OCI-M2 (cell line): Measurements from ENCODE around the gene MALT1.

Experiments used
- DNase-seq: peaks from one replicate; lab custom pipeline; 2025; ENCODE audit not compliant: unreplicated experiment; lab: John Stamatoyannopoulos, UW

MALT1 gene

GRCh38 chr18:58691256-58691655 is 20.0 kb downstream of the MALT1 start:
- no peak for DNase-seq

GRCh38 chr18:58692422-58693185 is 21.3 kb downstream of the MALT1 start:
- DNase-seq, result no peak

DNA sequence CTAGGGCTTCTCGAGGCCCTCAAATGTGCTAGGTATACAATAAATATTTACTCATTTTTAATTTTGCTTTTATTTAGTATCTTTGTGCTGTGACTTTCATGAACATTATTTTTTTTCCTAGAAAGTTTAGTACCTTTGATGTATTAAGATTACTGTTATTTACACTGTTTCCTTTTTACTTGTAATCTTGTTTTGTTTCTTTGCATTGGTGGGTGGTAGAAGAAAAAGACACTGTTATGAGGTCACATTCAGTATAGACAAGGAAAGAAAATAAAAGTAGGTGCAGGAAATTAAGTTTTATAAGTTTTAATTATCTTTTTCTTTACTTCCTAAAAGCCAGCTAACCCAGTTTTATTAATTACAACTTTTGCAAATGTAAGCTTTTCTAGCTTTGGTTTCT is 23.0 kb downstream of the MALT1 start:
- no peak for DNase-seq

GRCh38 chr18:58694720-58695468 is 23.6 kb downstream of the MALT1 start:
- DNase-seq, result no peak

DNA sequence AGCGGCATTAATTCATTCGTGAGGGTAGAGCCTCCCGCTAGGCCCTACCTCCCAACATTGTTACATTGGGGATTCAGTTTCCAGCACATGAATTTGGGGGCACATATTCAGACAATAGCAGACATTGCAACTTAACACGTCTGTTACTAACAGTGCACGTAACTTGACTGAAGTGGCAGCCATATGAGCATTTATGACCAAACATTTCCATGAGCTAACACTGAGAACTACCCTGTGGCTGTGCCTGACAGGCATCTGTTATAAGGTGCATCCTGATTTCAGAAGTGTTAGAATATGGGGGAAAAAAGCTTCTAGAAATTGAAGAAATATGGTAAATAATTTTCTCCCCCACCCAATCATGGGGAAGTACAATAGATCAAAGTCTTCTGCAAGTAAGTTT is 24.5 kb downstream of the MALT1 start:
- DNase-seq, result no peak

DNA sequence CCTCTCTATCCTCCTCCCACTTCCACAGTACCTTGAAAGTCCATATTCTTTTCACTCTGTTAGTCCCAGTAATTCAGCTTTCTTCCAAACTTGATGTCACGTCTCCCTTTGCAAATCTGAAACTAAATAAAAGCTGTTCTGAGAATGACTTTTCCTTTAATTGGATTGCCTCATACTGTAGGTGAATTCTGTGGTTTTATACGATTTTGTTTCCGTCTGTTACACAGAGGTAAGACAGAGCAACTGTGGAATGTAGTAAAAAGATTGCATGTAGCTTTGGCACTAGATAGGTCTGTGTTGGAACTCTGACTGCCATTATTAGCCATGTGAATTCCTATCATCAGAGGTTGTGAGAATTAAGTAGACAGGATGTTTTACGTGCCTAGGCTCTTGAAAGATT is 25.9 kb downstream of the MALT1 start:
- DNase-seq, result no peak

DNA sequence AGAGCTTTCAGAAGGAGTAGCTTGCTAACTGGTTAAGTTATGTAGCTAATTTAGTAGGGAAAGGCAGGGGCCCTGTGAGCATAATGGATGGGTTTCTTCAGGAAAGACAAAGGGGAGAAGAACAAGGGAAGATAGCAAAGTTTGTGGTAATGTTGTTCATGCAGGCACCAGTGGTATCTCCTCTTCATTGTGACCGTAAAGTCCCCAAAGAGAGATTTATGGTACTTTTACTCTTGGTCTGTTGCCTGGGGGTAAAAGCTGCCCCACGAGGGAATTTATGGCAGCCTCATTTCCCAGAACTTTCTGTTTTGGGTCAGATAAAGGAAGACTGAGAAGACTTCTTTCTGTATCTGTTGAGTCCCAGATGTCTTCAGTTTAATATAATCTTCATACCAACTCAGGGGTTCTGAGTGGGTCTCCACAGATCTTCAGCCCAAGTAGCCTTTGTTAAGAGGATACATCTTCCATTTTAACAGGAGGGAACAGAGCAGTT is 27.5 kb downstream of the MALT1 start:
- no peak for DNase-seq

DNA sequence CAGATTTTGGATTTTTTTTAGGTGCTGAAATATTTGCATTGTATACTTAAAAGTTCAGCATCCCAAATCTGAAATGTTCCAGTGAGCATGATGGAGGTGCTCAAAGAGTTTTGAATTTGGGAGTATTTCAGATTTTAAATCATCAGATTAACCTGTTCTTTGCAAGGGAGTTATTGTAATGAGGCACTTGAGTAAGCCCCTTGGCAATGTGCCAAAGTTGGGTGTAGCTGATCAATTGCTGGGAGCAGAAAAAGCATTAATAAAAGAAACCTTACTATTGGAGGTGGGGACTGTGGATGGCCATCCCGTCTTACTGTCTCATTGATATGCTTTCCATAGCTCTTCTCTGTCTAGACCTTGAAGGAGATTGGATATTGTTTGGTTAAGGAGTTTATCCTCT is 28.3 kb downstream of the MALT1 start:
- DNase-seq, result no peak

DNA sequence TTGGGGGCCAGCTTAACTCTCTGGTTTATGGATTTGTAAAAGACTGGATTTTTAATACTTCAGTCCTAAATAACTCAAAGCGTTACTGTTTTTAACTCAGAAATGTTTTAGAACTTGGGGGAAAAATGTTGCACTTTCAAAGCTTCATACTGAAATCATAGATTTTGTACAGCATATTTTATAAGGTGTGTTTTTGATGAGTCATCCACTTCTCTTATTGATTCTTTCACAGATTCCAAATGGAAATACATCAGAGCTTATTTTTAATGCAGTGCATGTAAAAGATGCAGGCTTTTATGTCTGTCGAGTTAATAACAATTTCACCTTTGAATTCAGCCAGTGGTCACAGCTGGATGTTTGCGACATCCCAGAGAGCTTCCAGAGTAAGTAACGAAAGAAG is 28.9 kb downstream of the MALT1 start:
- no peak for DNase-seq

DNA sequence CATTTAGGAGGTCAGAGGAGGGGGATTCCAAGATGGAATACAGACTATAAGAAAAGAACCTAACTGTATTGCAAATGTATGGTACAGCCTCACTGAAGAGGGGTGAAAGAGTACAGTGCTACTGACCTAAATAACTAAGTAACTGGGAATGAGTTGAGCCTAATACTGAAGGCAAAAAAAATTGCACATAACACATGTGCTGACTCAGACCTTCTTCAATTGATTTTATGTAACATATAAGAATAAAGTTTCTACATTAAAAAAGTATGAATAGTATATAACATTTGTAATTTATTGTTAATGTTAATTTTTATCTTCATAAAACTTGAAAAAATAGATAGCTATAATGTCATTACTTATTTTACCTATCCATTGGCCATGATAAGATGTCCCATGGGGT is 41.7 kb downstream of the MALT1 start:
- no peak for DNase-seq

- DNase-seq, result no peak
These were observed 43.0 kb downstream of the MALT1 start for GRCh38 chr18:58714259-58714658.

DNA sequence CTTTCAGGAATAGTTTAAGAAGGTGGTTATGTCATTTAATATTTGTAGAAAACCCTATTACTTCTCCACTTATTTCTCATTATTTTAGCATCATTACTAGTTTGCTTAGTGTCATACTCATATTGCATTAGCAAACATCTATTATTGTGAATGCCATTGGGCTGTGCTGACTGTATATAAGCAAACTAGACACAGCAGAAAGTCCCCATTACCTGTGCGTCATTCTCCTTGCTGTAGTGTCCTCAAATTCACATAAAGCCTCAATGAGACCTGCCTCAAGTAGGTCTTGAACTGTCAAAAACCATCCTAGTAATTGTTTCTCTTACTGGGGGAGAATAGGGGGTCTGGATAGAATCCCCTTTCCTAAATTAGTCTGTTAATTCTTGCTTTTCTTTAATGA is 43.6 kb downstream of the MALT1 start:
- DNase-seq, result no peak

DNA sequence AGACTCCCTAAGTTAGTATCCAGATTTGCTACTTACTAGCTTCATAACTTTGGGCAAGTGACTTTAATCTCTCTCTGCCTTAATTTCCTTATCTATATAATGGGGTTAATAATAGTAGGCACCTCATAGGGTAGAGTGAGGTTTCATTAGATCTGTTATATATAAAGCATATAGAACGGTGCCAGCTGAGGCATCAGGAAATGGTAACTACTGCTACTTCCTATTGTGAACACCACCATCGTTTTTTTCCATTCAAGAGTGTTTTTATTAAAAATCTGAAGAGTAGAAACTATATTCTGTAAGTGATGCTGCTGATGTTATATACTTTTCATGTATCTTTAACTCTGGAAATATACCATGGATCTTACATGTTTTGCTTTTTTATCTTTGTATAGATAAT is 44.3 kb downstream of the MALT1 start:
- no peak for DNase-seq

GRCh38 chr18:58716060-58716756 is 44.9 kb downstream of the MALT1 start:
- no peak for DNase-seq

GRCh38 chr18:58721566-58722239 is 50.4 kb downstream of the MALT1 start:
- no peak for DNase-seq

DNA sequence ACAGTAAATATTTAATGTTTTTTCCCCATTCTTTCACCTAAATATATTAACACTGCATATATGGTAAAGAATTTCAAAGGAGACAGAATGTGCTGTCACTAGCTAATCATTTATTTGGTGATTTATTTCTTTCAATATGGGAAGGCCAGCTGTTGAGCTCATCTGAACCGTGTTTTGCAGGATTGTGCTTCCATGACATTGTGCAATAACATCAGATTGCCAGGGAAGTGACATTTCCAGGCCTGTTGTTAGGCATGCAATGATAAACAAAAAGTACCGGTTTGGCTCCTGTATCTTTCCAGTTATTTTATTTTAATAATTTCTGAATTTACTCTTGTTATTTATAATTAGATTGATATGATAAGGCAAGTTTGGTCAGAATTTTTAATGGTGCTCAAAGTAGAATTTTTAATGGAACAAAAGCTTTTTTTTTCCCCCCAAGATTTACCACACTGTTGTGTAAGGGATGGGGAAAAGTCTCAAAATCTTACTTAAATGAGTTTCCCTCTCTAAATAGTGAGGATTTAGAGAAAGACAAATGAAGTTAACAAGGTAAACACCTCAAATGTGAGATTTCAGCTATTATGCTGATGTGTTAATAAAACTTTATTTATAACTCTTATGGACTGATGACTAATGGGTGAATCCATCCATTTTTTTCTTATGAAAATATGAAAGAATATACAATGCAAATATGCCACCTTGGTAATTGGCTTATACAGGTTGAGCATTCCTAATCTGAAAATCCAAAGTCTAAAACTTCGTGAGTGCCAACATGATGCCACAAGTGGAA is 52.7 kb downstream of the MALT1 start:
- DNase-seq, result no peak

- DNase-seq, result no peak
These were observed 55.4 kb downstream of the MALT1 start for GRCh38 chr18:58726671-58727070.

DNA sequence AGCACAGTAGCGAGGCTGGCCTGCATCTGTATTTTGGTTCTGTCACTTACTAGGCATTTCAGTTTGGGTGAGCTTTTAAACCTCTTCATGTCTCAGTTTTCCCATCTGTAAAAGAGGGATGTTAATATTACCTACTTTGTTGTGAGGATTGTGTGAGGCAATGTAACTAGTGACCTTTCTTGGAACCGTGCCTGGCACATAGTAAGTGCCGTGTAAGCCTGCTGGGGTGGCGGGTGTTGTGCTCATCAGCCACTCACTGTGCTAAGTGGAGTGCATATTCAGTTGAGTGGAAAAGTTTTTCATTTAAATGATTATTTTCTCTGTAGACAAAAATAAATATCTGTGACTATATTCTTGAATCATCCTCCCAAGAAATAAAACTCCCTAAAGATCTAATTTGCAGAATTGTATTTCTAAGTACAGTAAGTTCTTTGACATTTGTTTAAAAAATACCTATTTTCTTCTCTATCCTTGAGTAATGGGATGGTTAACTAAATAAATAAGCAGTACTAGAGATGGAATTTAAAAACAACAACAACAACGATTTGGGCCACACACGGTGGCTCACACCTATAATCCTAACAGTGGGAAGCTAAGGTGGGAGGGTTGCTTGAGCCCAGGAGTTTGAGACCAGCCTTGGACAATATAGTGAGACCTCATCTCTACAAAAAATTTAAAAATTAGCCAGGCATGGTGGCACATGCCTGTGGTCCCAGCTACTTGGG is 56.7 kb downstream of the MALT1 start:
- no peak for DNase-seq

GRCh38 chr18:58728719-58729118 is 57.5 kb downstream of the MALT1 start:
- no peak for DNase-seq

DNA sequence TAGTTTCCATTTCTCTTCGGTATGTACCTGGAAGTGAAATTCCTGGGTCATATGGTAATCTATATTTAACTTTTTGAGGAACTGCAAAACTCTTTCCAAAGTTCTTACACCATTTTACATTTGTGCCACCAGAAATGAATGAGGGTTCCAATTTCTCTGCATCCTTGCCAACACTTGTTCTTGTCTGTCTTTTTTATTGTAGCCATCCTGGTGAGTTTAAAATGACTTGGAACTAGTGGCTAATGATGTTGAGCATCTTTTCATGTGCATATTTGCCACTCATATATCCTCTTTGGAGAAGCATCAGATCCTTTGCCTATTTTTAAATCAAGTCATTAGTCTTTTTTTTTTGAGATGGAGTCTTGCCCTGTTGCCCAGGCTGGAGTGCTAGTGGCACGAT is 59.4 kb downstream of the MALT1 start:
- DNase-seq, result no peak
